Aortic smooth muscle cell (primary cell): ENCODE data around the gene ARF5. TPM values are rescaled to one million over a fixed set of nuclear protein-coding genes. Genes with fewer than 3 reads are reported as not detected.

Source experiments
- total RNA-seq: library from RNA; depleted of rRNA; stranded (reverse); fragments of >200 nt; gene quantifications from 2 replicates; pipeline ENCODE4 v1.2.3, GENCODE V29; 2014

Gene ARF5
- 114 and 155 TPM in 2 replicates for total RNA-seq

GRCh38 chr7:127588019-127588696 lies at the start of gene ARF5:
Gene ARF5 (plus strand): TSS chr7:127588411. CDS start chr7:127588499, 88 bp downstream.

GRCh38 chr7:127585044-127585953 lies 2.9 kb upstream of the ARF5 start, which contains the start of gene GCC1:
Gene GCC1 (minus strand): TSS chr7:127585596. CDS start chr7:127585182, 414 bp downstream.

GRCh38 chr7:127618042-127618441 lies 29.8 kb downstream of the ARF5 start, which contains the start of gene PAX4:
Gene PAX4 (minus strand): TSS chr7:127618142. CDS start chr7:127615928, 2,214 bp downstream.

Other genes with a start within 250 kb of the ARF5 start
- gene ZNF800, start 195.7 kb upstream of the ARF5 start, total RNA-seq, result 10.3 and 11.2 TPM in 2 replicates
- 17.4 and 19.3 TPM in 2 replicates for gene GCC1, start 2.8 kb upstream of the ARF5 start, total RNA-seq
- 0.66 and 1.6 TPM in 2 replicates for gene FSCN3, start 5.3 kb downstream of the ARF5 start, total RNA-seq
- not detected in 2 replicates for gene PAX4, start 29.7 kb downstream of the ARF5 start, total RNA-seq
- 160 and 183 TPM in 2 replicates for gene SND1, start 63.8 kb downstream of the ARF5 start, total RNA-seq